ENCODE measurements around the gene TYW1.
A peak's percentile ranks its signal among the peaks of the same experiment; 100 is the strongest.
"Not testable (repeated sequence)": the region's sequence is repeated elsewhere in the genome, so short reads cannot be mapped to it uniquely, and the experiment has no call there.

Gene TYW1

GRCh38 chr7:66996444-66997191 is at the start of gene TYW1:
Gene TYW1, plus strand, starts transcription at chr7:66996833. Its CDS starts 146 bp downstream, at chr7:66996979.
- DNase-seq (ENCODE audit: extremely low read depth in 1 of 2, low read depth in 1 of 2) = peak; percentile 92 to 94

DNA sequence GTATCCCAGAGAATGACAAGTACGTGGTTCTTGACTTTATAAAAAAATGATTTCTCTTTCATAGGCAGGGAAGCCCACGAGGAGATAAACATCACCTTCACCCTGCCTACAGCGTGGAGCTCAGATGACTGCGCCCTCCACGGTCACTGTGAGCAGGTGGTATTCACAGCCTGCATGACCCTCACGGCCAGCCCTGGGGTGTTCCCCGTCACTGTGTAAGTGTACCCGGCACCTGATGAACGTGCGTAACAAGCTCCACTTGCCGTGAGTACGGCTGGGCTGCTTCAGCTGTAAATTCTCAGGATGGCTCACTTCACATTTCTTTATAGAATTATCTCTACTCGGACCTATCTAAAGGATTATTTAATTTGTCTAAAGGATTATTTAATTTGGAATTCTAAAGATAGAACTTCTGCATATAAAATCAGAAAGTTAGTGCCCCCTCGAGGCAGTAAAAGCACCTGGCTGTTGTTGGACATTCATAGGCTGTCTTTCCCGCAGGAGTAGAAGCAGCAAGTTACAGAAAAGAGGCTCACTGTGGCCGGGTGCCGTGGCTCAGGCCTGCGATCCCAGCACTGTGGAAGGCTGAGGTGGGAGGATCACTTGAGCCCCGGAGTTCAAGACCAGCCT is 48.0 kb upstream of the TYW1 start:
- no peak for DNase-seq (ENCODE audit: extremely low read depth in 1 of 2, low read depth in 1 of 2)

- no peak for DNase-seq (ENCODE audit: extremely low read depth in 1 of 2, low read depth in 1 of 2)
These were observed 46.3 kb upstream of the TYW1 start for GRCh38 chr7:66950311-66950710.

DNA sequence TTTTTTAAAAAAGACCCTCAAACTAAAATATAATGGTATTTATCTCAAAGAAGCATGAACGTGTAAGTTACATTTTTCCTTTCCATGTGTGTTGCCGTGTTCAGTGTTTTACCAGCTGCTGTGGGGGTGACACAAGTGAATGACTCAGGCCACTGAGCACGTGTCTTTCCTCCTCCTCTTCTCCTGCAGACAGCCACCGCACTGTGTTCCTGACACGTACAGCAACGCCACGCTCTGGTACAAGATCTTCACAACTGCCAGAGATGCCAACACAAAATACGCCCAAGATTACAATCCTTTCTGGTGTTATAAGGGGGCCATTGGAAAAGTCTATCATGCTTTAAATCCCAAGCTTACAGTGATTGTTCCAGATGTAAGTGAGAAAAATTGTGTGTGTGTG is 45.9 kb upstream of the TYW1 start:
- no peak for DNase-seq (ENCODE audit: extremely low read depth in 1 of 2, low read depth in 1 of 2)

DNA sequence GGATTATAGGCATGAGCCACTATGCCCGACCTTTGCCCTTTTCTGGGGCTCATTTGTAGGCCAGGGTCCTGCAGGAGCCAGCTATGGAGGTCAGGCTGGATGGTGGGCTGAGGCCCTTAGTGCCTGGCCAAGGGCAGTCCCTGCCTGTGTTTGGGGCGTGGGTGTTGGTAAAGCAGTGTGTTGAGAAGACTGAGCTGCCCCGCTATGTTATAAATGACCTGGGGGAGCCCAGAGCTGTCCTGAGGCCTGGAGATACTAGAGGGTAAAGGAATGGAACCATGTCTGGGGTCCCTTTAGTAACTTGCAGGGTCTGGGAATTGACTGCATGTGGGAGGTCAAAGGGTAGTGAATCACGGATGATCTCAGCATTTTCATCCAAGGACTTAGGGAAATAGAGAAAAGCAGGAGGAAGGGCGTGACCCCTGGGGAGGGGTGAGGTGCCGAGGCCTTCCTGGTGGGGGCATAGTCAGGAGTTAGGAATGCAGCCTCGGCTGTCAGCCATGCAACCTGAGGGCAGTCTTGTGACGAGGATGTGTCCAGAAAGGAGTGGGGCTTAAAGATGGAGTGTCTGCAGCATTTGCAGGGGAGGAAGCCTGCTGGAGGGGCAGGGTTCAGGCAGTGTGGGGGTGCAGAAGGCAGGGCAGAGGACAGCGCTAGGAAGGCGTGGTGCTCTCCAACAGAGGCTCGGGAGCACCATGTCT is 44.1 kb upstream of the TYW1 start:
- DNase-seq (ENCODE audit: extremely low read depth in 1 of 2, low read depth in 1 of 2) = no peak

GRCh38 chr7:66953044-66953427 is 43.6 kb upstream of the TYW1 start:
- no peak for DNase-seq (ENCODE audit: extremely low read depth in 1 of 2, low read depth in 1 of 2)

GRCh38 chr7:66957595-66958290 is 38.9 kb upstream of the TYW1 start:
- no peak for DNase-seq (ENCODE audit: extremely low read depth in 1 of 2, low read depth in 1 of 2)

DNA sequence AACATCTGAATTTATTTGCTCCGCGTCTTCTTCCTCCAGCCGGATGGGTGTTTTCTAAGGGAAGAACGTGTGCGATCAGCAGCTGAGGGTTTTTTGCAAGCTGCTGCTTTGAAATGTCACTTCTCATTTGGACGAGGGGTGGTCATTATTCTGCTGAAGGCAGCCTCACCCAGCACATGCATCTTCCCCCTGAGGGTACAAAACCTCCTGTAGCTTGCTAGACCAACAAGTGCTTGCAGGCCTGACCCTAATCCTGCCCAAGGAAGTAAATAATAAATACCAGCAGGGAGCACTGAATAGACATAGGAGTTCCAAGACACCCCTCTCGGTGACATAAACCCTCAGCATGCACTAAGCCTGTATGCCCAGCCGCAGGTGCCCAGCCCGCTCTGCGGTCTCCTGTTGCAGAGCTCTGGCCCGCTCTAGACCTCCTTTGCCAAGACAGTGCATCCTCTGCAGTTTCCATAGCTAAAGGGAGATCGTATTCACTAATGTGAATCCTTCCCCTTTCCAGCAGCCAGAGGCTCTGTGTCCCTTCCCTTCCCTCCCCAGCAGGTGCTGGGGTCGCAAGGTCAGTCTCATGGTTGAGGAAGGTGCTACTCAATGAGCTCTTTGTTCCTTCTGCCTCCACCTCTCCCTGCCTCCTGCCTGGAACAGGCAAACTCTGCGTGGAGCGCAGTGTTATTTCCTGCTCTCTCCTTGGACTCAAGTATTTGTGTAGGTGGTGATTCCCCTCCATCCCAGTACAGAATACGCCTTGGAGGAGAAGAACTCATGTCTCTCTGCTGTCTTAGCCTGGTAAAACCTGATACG is 37.9 kb upstream of the TYW1 start:
- DNase-seq (ENCODE audit: extremely low read depth in 1 of 2, low read depth in 1 of 2) = no peak

DNA sequence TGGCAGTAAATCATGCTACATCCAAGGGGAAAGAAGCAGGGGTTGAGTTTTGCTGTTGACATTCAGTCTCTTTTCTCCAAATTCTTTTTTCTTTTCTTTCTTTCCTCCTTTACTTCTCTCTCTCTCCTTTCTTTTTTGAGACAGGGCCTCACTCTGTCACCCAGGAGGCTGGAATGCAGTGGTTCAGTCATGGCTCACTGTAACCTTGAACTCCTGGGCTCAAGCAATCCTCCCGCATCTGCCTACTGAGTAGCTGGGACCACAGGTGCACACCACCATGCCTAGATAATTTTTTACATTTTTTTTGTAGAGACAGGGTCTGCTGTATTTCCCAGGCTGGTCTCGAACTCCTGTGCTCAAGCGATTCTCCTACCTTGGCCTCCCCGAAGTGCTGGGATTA is 36.4 kb upstream of the TYW1 start:
- DNase-seq (ENCODE audit: extremely low read depth in 1 of 2, low read depth in 1 of 2) = no peak

DNA sequence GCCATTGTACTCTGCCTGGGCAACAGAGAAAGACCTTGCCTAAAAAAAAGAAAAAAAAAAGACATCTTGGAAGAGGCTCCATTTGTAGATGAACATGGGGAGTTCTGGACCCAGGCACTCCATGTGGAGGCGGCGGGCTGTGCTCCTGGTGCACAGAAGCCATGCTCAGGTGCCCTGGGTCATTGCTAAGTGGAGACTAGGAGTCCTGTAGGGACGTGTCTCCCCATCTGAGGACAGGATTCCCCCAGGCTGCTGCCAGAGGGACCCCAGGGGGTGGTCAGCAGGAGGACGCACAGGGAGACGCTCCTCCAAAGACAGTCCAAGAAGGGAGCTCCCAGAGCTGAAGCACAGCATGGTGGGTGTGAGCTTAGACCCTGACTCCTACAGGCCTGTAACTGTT is 35.5 kb upstream of the TYW1 start:
- DNase-seq (ENCODE audit: extremely low read depth in 1 of 2, low read depth in 1 of 2) = no peak

- no peak for DNase-seq (ENCODE audit: extremely low read depth in 1 of 2, low read depth in 1 of 2)
These were observed 32.2 kb upstream of the TYW1 start for GRCh38 chr7:66964411-66964810.

DNA sequence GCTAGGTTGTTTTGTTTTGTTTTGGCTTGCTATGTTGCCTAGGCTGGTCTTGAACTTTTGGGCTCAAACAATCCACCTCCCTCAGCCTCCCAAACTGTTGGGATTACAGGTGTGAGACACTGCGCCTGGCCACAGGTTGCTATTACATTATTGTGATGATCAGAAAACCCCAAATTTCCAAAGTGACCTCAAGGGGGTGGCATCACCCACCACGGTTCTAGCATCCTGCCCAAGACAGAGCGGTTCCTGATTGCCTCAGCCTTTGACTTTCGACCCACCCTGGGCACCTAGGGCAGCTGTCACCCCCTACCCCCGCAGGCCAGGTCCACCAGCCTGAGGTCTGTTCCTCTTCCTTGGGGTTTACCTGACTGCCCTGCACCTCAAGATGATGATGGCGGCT is 29.6 kb upstream of the TYW1 start:
- DNase-seq (ENCODE audit: extremely low read depth in 1 of 2, low read depth in 1 of 2) = no peak

- DNase-seq (ENCODE audit: extremely low read depth in 1 of 2, low read depth in 1 of 2) = not testable (repeated sequence)
These were observed 27.6 kb upstream of the TYW1 start for GRCh38 chr7:66969001-66969400.

- no peak for DNase-seq (ENCODE audit: extremely low read depth in 1 of 2, low read depth in 1 of 2)
These were observed 26.3 kb upstream of the TYW1 start for GRCh38 chr7:66970310-66970709.

DNA sequence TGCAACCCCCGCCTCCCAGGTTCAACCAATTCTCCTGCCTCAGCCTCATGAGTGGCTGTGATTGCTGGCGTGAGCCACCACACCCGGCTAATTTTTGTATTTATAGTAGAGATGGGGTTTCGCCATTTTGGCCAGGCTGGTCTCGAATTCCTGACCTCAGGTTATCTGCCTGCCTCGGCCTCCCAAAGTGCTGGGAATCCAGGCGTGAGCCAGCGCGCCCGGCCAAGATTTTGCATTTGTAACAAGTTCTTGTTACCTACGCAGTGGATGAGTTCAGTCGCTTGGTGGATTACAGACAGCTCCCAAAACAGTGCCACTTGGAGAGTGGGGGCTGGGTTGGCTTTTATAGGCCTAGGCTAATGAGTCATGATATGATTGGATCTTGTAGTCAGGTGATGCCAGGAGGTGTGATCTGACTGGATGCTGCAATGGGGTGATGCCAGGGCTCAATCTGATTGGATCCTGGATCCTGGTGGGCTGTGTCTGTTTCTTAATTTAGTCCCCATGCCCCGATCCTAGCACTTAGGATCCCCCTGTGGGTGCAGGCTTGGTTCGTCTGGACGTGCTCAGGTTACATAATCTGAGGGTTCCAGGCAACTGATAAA is 21.5 kb upstream of the TYW1 start:
- DNase-seq (ENCODE audit: extremely low read depth in 1 of 2, low read depth in 1 of 2) = no peak

- not testable (repeated sequence) for DNase-seq (ENCODE audit: extremely low read depth in 1 of 2, low read depth in 1 of 2)
These were observed 18.3 kb upstream of the TYW1 start for GRCh38 chr7:66978312-66978711.

GRCh38 chr7:66979013-66979412 is 17.6 kb upstream of the TYW1 start:
- not testable (repeated sequence) for DNase-seq (ENCODE audit: extremely low read depth in 1 of 2, low read depth in 1 of 2)

GRCh38 chr7:66980336-66980735 is 16.3 kb upstream of the TYW1 start:
- DNase-seq (ENCODE audit: extremely low read depth in 1 of 2, low read depth in 1 of 2) = not testable (repeated sequence)

DNA sequence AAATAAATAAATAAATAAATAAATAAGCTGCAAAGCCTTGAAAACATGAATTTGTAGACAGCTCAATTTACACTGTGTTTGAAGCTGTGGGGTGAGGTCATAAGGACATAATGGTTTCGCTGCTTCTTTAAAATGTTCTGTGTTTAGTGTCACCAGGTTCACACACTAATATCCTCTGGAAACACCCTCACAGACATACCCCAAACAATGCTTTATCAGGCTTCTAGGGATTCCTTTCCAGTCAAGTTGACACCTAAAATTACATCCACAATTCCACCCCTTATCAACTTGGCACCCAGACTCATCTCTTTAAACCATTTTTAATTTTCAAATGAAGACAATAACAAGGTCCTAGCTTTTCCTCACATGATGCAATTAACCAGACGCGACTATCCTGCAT is 7.1 kb upstream of the TYW1 start:
- DNase-seq (ENCODE audit: extremely low read depth in 1 of 2, low read depth in 1 of 2) = not testable (repeated sequence)

DNA sequence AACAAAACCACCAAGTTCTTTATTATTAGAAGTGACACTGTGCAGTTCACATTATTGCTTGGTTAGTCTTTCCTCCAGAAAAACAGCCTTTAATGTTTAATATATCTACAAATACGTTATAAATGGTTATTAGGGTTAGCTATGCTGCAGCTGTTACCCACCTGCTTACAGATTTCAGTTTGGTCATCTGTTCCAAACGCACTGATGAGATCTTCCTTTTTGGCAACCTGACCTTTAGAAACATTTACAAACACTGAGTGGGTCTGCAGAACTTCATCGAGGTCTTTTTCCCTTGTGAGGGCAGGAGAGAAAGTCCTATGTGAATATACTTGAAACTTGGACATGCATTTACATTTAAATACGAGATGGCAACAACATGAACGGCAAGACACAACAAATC is 2.6 kb upstream of the TYW1 start:
- not testable (repeated sequence) for DNase-seq (ENCODE audit: extremely low read depth in 1 of 2, low read depth in 1 of 2)

Data from activated CD8-positive, alpha-beta memory T cell treated with anti-CD3 and anti-CD28 coated beads for 1 hour (primary cell).